Measurements from ENCODE around the gene GZF1. TPM values are rescaled to one million over a fixed set of nuclear protein-coding genes. Genes with fewer than 3 reads are reported as not detected.
A peak's percentile ranks its signal among the peaks of the same experiment; 100 is the strongest.

GZF1 gene
- total RNA-seq (ENCODE audit: unreplicated experiment): 28.3 TPM
- long read RNA-seq, partial matches to known transcripts: 1 of 2 reads
- long read RNA-seq, other reads (novel, unspliced or antisense): 1 of 2 reads

DNA sequence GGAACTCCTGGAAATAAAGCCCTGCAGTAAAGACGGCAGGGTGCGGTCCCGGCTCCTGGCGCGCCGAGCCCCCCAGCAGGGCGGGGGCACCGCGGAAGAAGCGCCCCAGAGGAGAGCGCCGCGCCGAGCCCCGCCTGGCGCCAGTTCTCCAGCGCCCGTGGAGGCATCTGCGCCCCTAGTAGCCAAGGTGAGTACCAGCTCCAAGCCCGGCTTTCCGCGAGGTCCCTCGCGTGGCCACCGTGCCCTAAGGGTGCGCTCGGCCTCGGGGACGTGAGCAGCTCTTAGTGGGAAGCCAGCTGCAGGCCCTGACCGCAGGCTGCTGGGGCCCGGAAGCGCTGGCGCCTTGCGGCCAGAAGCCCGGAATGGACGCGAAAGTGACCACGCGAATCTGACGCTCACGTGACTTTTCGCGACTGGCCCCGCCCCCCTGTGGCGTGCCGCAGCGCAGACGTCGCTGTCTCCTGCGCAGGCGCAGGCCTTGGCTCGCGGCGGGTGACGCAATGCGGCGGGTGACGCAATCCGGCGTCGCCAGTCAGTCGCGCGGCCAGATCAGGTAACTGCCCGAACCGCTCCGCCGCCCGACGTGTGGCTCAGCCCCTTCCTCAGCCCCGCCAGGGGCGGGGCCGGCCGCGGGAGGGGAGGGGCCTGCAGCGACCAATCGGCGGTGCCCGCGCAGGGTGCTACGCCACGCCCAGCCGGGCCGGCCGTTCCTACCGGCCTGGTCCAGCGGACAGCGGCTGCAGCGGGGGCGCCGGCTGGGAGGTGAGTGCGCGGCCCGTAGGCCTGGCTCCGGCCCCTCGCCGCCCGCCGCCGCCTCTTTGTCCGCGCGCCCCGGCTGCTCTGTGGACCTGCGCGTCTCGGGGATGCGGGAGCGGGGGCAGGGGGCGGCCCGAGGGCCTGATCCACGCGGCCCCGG, at the start of gene GZF1:
Gene GZF1 (plus strand): TSS at position 707 of the 916 bp plus-strand sequence. CDS start 2,202 bp downstream, outside the sequence.
- peaks cover 16% of the 10 kb centered on the region for H3K36me3 Mint-ChIP-seq (ENCODE audit: unreplicated experiment)
- H3K27ac Mint-ChIP-seq (ENCODE audit: unreplicated experiment): peak within 1 kb of the TSS; percentile 99
- H3K4me1 Mint-ChIP-seq (ENCODE audit: low read depth, unreplicated experiment): peaks cover 30% of the 10 kb centered on the region
- TF ChIP-seq, protein P1, sequence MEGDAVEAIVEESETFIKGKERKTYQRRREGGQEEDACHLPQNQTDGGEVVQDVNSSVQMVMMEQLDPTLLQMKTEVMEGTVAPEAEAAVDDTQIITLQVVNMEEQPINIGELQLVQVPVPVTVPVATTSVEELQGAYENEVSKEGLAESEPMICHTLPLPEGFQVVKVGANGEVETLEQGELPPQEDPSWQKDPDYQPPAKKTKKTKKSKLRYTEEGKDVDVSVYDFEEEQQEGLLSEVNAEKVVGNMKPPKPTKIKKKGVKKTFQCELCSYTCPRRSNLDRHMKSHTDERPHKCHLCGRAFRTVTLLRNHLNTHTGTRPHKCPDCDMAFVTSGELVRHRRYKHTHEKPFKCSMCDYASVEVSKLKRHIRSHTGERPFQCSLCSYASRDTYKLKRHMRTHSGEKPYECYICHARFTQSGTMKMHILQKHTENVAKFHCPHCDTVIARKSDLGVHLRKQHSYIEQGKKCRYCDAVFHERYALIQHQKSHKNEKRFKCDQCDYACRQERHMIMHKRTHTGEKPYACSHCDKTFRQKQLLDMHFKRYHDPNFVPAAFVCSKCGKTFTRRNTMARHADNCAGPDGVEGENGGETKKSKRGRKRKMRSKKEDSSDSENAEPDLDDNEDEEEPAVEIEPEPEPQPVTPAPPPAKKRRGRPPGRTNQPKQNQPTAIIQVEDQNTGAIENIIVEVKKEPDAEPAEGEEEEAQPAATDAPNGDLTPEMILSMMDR (IDR thresholded peaks at IDR 0.05; ENCODE audit: partially characterized antibody, unreplicated experiment): peak; percentile 18
- peaks cover 5% of the 10 kb centered on the region for H3K27me3 Mint-ChIP-seq (ENCODE audit: unreplicated experiment)
- DNase-seq: peak; percentile 99
- peaks cover 18% of the 10 kb centered on the region for H3K9me3 Mint-ChIP-seq (ENCODE audit: unreplicated experiment)
- peak within 1 kb of the TSS; percentile 95 for H3K4me3 Mint-ChIP-seq (ENCODE audit: unreplicated experiment)

DNA sequence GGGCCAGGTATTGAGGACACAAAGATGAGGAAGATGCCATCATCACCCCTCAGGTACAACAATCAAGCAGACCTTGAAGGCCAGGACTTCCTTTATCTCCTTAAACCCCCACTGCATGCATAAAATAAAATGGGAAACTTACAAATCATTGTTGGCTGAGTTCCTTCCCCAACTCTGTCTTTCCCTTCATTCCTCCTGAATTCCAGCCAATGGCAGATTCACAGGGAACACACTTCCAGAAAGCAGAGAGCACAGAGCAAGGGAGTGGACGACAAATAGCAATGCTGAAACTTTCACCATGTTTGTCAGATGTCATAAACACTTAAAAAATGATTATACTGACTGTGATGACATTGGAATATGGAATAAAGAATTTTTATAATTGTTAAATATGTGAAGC, 48.7 kb upstream of the GZF1 start:
- Mint-ChIP-seq H3K4me3 (ENCODE audit: unreplicated experiment) (no peak overlapping the region), H3K4me1 (ENCODE audit: low read depth, unreplicated experiment) (no peaks in the 10 kb centered on the region), H3K9me3 (ENCODE audit: unreplicated experiment) (peaks cover under 1% of the 10 kb centered on the region), H3K27ac (ENCODE audit: unreplicated experiment) (no peak overlapping the region), H3K27me3 (ENCODE audit: unreplicated experiment) (peaks cover 2% of the 10 kb centered on the region), H3K36me3 (ENCODE audit: unreplicated experiment) (peaks cover 3% of the 10 kb centered on the region)
- TF ChIP-seq, protein P1 (IDR thresholded peaks at IDR 0.05; ENCODE audit: partially characterized antibody, unreplicated experiment): no peak
- DNase-seq: no peak

DNA sequence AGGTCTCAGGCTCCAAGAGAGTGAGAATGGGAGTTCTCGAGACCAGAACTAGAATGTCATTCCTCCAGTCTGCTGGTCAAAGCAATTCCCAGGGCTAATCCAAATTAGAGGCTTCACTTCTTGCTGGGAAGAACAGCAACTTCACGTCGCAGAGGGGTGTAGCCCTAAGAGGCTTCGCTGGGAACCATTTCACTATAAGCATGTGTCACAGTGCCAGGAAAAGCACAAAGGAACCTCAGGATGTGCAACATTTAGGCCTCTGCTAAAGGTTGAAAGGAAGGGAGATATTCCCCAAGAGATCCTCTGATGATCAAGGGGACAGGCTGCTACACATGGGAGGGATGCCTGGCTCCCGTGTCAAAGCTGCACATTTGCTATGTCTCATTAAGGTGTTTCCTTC, 47.3 kb upstream of the GZF1 start:
- peaks cover 2% of the 10 kb centered on the region for H3K27me3 Mint-ChIP-seq (ENCODE audit: unreplicated experiment)
- no peaks in the 10 kb centered on the region for H3K36me3 Mint-ChIP-seq (ENCODE audit: unreplicated experiment)
- H3K4me1 Mint-ChIP-seq (ENCODE audit: low read depth, unreplicated experiment): no peaks in the 10 kb centered on the region
- H3K9me3 Mint-ChIP-seq (ENCODE audit: unreplicated experiment): no peaks in the 10 kb centered on the region
- H3K4me3 Mint-ChIP-seq (ENCODE audit: unreplicated experiment): no peak overlapping the region
- DNase-seq: no peak
- no peak overlapping the region for H3K27ac Mint-ChIP-seq (ENCODE audit: unreplicated experiment)
- TF ChIP-seq, protein P1 (IDR thresholded peaks at IDR 0.05; ENCODE audit: partially characterized antibody, unreplicated experiment): no peak

DNA sequence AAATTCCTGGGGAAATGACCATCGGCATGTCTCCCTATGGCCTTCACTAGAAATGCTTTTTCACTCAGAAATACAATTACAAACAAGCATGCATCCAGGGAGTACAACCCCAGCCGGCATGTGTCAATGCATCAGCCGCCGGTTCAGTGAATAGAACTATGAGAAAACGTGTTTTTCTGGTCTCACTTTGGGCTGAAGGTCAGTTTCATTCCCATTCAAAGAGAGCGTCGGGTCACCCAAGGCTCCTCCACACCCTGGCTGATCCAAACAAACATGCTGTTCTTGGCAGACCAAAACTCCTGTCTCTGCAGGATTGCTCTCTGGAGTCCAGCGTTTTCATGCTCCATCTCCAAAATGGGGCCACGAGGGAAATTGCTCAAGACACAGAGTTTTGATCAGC, 46.9 kb upstream of the GZF1 start:
- Mint-ChIP-seq H3K4me1 (ENCODE audit: low read depth, unreplicated experiment) (no peaks in the 10 kb centered on the region), H3K4me3 (ENCODE audit: unreplicated experiment) (no peak overlapping the region)

More for the DNA sequence above, 46.9 kb upstream of the GZF1 start:
- TF ChIP-seq, protein P1 (IDR thresholded peaks at IDR 0.05; ENCODE audit: partially characterized antibody, unreplicated experiment): no peak
- H3K9me3 Mint-ChIP-seq (ENCODE audit: unreplicated experiment): no peaks in the 10 kb centered on the region
- no peaks in the 10 kb centered on the region for H3K36me3 Mint-ChIP-seq (ENCODE audit: unreplicated experiment)
- no peak for DNase-seq
- H3K27me3 Mint-ChIP-seq (ENCODE audit: unreplicated experiment): peaks cover 2% of the 10 kb centered on the region
- no peak overlapping the region for H3K27ac Mint-ChIP-seq (ENCODE audit: unreplicated experiment)

All from glutamatergic neuron (in vitro differentiated cells).